ENCODE results near the gene TAOK2.

Gene TAOK2

GRCh38 chr16:29943846-29944799, 29.5 kb upstream of the TAOK2 start:
- no peaks in the 10 kb centered on the region for H3K9me3 ChIP-seq (ENCODE audit: control insufficient read depth, insufficient read depth, low read depth, low read length)
- CTCF ChIA-PET, result interaction anchor here (0.6 to 2.5 kb wide), 15 partner anchors 10 to 96 kb away, joined by 3 to 16 read pairs (median 4); partner anchors contain the start of genes KCTD13 and TMEM219
- H3K4me1 ChIP-seq (ENCODE audit: control insufficient read depth, insufficient read depth, low read length), result peaks cover 7% of the 10 kb centered on the region; the same call in 1 of the 2 replicates
- H3K27ac ChIP-seq (ENCODE audit: extremely low read depth, low read depth, low read length), result peak overlapping the region; percentile 60
- peak overlapping the region; percentile 24 for H3K4me3 ChIP-seq (ENCODE audit: low read depth, low read length)
- POLR2A ChIA-PET, result interaction anchor here (0.7 to 3.2 kb wide), 10 partner anchors 17 to 136 kb away, joined by 3 to 24 read pairs (median 4); partner anchors contain the start of genes HIRIP3, KCTD13, TAOK2 and TMEM219
- no peaks in the 10 kb centered on the region for H3K36me3 ChIP-seq (ENCODE audit: control insufficient read depth in 2 of 2, insufficient read depth in 1 of 2, low read length in 2 of 2)
- TF ChIP-seq ZNF555 (tag by site-specific recombination; conservative IDR thresholded peaks at IDR 0.05) (no peak), GLIS1 (tag by site-specific recombination; IDR thresholded peaks at IDR 0.05) (peak; percentile 85), SP7 (tag by site-specific recombination; IDR thresholded peaks at IDR 0.05) (peak; percentile 99), ATF2 (tag by site-specific recombination; IDR thresholded peaks at IDR 0.05; ENCODE audit: low read depth) (0 out of 2 replicates have a peak, but pooled peaks have one; percentile 41), CTCF (tag by site-specific recombination; IDR thresholded peaks at IDR 0.05) (peak; percentile 87), TSHZ1 (tag by site-specific recombination; IDR thresholded peaks at IDR 0.05; ENCODE audit: borderline replicate concordance) (peak; percentile 60), ZNF561 (tag by site-specific recombination; IDR thresholded peaks at IDR 0.05; ENCODE audit: borderline replicate concordance) (peak; percentile 75; the same call in 1 of the 2 replicates), ZNF148 (tag by site-specific recombination; IDR thresholded peaks at IDR 0.05; ENCODE audit: borderline replicate concordance) (no peak), ZSCAN23 (tag by site-specific recombination; IDR thresholded peaks at IDR 0.05) (peak; percentile 63; the same call in 1 of the 2 replicates), ZNF670 (tag by site-specific recombination; IDR thresholded peaks at IDR 0.05; ENCODE audit: low read depth) (no peak), ZNF341 (tag by site-specific recombination; IDR thresholded peaks at IDR 0.05; ENCODE audit: low read depth) (peak; percentile 78), ZNF169 (tag by site-specific recombination; IDR thresholded peaks at IDR 0.05) (no peak), ZNF580 (tag by site-specific recombination; IDR thresholded peaks at IDR 0.05) (peak; percentile 98), FEZF1 (tag by site-specific recombination; IDR thresholded peaks at IDR 0.05) (peak; percentile 90), REST (tag by site-specific recombination; IDR thresholded peaks at IDR 0.05) (no peak; the same call in 1 of the 2 replicates), MYNN (tag by site-specific recombination; IDR thresholded peaks at IDR 0.05; ENCODE audit: borderline replicate concordance) (no peak), ZNF530 (tag by site-specific recombination; IDR thresholded peaks at IDR 0.05; ENCODE audit: low read depth) (no peak), ZNF544 (tag by site-specific recombination; IDR thresholded peaks at IDR 0.05) (no peak), ZNF529 (tag by site-specific recombination; IDR thresholded peaks at IDR 0.05; ENCODE audit: insufficient replicate concordance) (no peak)

Data from HEK293 (cell line).